GM12892 (cell line): Measurements from ENCODE around the gene RAET1G.
"Not testable (repeated sequence)": the region's sequence is repeated elsewhere in the genome, so short reads cannot be mapped to it uniquely, and the experiment has no call there.

ENCODE experiments used
- DNase-seq: peaks from one replicate; pipeline ENCODE4 v3.0.0; 2011; ENCODE audit not compliant: insufficient read length
- FAIRE-seq: peaks from 2 replicates; lab custom pipeline; 2011; peaks lifted over from hg19 to GRCh38; lab: Jason Lieb, UNC
- POLR2A ChIP-seq: IDR thresholded peaks from 2 replicates; pipeline ENCODE4 v1.6.1; 2011; ENCODE audit warnings: low read depth, low read length, control low read depth
- POLR2AphosphoS5 ChIP-seq: IDR thresholded peaks from 2 replicates; pipeline ENCODE4 v1.6.1; 2011; ENCODE audit warnings: low read depth, low read length, control low read depth
- TAF1 ChIP-seq: IDR thresholded peaks from 2 replicates; pipeline ENCODE4 v1.6.1; 2011; ENCODE audit warnings: low read depth, mild to moderate bottlenecking, control low read depth, low read length, borderline replicate concordance

RAET1G gene

DNA sequence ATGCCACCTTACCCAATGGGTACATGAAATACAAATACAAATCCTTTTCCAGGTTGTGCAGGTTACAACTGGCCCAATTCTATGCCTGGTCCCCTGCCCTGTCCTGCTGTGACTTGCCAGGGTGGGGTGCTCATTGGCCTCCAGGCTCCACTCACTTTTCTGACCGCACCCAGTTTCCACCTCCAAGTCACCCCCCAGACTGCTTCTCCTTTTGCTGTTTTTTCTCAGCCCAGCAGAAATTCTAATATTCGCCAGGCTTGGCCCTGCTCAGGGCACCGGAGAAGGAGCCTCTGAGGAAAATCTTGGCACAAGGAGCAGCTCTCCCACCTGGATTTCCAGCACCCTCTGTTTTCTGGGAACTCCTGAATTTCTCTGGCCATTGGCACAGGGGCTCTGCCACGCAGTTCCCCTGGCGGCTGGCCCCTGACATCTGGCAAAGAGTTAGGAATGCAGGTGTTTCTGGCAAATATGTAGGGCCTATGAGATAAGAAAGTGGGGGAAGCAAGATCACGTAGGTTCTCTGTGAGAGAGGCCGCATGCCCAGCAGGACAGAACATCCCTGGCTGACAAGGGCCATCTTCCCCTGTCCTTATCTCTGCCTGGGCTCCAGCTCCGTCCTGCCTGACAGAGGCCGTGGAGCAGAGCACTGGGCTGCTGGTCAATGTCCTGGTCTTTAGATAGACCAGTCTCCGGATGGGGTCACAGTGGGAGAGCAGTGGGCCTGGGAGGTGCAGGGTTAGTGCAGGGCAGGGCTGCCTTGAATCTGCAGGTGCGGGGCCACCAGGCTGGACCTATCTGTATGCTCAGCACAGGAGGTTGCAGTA, 22.1 kb downstream of the RAET1G start:
- no peak for DNase-seq
- TF ChIP-seq TAF1 (no peak), POLR2AphosphoS5 (no peak), POLR2A (no peak)
- FAIRE-seq: no peak

DNA sequence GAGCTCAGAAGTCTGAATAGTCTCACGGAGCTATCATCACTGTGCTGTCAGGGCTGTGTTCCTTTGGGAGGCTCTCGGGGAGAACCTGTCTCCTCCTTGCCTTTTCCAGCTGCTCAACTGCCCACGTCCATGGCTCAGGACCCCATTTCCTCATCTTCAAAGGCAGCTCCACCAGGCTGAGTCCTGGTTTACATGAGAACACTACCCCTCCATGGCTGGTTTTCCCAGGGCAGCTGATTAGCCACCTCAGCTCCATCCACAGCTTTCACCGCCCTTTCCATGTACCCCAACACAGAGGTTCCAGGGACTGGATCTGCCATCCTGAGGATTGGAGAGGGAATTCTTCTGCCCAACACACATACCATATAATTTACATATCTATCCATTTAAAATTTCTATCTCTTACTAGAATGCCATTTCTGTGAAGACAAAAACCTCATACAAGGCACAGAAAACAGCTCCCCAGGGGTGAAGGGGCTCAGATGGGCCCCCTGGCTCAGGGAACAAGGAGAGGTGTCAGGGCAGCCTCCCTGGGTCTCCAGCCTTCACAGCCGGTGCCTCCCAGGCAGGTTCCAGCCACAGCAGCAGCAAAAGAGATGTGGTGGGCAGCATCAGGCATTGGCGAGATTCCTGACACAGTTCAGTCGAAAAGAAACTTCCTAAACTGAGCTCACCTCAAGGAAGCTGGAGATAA, 22.8 kb downstream of the RAET1G start:
- no peak for DNase-seq
- no peak for FAIRE-seq
- TF ChIP-seq TAF1 (no peak), POLR2AphosphoS5 (no peak), POLR2A (no peak)

GRCh38 chr6:149899486-149899885, 23.4 kb downstream of the RAET1G start:
- TF ChIP-seq POLR2A: no peak
- TF ChIP-seq POLR2AphosphoS5: no peak
- TF ChIP-seq TAF1: no peak
- FAIRE-seq (no peak), DNase-seq (no peak)

DNA sequence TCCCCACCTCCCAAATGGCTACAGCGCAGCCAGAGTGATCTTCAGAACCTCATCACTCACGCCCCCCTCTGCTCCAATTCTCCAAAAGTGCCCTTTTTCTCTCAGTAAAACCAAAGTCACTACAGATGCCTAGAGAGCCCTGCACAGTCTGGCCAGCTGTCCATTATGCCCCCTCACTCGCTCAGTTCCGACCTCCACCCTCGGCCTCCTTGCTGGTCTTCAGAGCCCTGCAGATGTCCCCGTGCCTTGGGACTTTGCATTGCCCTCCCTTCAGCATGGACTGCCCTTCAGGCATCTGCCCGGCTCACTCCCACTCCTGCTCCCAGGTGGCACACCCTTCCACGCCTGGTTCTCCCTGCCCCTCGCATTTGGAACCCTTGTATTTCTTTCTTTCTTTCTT, 24.0 kb downstream of the RAET1G start:
- DNase-seq: no peak
- TF ChIP-seq POLR2A (no peak), POLR2AphosphoS5 (no peak), TAF1 (no peak)
- no peak for FAIRE-seq

DNA sequence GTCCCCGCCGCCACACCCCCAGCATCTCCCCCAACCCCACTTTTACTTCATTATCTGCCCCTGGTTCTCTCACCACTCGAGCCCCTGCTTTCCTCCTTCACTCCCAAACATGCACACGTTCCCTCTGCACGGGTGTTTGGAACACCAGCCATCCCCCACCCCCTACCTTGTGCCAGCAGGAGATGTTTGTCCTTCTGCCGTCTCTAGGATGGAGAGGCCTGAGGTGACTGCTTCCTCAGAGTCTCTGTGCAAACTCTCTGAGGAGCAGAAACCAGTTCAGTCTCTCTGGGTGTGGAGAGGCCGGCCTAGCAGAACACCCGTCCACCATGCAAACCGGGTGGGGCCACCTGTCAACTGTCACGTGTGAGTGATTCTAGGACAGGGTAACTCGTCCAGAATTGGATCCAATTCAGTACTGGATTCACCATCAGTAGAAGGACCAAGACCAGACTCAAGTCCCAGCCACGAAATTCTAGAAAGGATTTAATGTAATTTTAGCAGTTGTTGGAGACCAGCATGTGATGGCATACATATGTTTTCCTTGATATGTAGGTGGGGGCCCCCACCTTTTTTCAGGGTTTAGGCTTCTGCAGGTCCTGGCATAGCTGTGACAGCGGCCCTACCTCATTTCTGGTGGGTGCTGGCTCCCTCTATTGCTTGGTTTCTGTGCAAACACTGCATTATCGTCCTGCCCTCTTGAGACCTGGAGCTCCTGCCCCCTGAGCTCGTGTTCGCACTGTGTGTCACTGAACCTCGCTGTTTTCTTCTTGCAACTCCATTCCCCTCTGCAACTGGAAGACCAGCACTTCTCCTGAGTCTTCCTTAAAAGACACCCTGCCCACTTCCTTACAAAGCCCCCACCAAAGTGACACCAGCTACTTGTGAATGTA, 24.8 kb downstream of the RAET1G start, which contains the start of gene RAET1E:
TSS of gene RAET1E (minus strand) at position 259 of the 890 bp plus-strand sequence. CDS start 7,212 bp downstream, outside the sequence.
- DNase-seq: no peak
- TF ChIP-seq POLR2A (no peak), TAF1 (no peak)
- FAIRE-seq: no peak

DNA sequence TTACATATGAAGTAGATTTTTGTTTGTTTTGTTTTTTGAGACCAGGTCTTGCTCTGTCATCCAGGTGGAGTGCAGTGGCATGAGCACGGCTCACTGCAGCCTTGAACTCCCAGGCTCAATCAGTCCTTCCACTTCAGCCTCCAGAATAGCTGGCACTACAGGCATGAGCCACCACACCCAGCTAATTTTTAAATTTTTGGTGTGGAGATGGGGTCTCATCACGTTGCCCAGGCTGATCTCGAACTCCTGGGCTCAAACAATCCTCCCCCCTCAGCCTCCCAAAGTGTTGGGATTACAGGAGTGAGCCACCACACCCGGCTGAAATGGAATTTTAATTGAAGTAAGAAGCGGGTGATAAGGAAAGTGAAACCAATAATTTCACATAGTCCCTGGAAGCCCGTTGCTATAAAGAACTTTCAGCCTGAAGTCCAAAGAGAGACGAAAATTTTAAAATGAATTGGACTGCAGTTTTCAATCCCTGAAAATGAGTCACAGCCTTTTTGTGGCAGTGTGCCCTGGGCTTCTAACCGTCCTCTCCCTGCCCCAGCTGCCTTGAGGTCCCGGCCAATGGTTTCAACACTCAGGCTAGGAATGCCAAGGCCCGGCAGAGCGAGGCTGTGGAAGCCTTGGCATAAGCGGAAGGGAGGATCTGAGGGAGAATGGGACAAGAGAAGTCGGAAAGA, 25.8 kb downstream of the RAET1G start:
- no peak for DNase-seq
- FAIRE-seq: no peak
- TF ChIP-seq POLR2A: no peak
- TF ChIP-seq POLR2AphosphoS5: no peak
- TF ChIP-seq TAF1: no peak

DNA sequence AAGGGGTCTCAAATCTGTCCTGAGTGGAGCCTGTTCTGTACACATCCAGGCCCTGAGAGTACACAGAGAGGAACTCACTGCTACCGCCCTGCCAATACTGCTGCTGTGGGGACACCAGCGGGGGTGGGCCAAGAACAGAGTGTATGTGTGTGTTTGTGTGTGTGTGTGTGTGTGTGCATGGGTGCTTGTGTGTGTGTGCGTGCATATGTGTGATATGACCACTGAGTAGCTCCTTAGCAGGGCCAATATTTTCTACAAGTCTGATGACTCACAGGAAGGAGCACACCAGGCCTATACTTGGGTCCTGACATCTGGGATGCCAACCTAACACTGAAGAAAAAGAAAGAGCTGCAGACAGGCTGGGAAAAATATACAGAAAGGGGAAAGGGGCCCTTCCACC, 26.4 kb downstream of the RAET1G start:
- FAIRE-seq: no peak
- DNase-seq: no peak
- no peak for TF ChIP-seq TAF1
- TF ChIP-seq POLR2A: no peak

DNA sequence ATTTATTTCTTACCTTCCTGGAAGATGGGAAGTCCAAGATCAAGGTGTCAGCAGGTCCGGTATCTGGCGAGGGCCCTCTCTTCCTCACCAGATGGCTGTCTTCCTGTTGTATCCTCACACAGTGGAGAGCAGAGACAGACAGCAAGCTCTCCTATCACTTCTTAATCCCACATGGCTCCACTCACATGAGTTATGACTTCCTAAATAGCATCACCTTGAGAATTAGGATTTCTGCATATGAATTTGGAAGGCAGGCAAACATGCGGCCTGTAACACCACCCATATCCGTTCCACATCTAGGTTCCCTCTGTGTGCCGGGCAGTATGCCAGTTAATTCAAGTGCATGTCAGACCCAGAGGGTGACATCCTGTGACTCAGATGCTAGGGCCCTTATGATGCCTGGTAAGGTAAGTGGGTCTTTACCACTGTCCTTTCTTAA, 27.1 kb downstream of the RAET1G start:
- TF ChIP-seq POLR2AphosphoS5 (no peak), TAF1 (no peak), POLR2A (no peak)
- no peak for FAIRE-seq
- no peak for DNase-seq

GRCh38 chr6:149895048-149895590, 27.8 kb downstream of the RAET1G start:
- DNase-seq (no peak), FAIRE-seq (no peak)
- no peak for TF ChIP-seq POLR2A
- no peak for TF ChIP-seq POLR2AphosphoS5
- TF ChIP-seq TAF1: no peak

- FAIRE-seq, DNase-seq: not testable (repeated sequence)
These were observed 31.1 kb downstream of the RAET1G start for GRCh38 chr6:149891864-149892263.

DNA sequence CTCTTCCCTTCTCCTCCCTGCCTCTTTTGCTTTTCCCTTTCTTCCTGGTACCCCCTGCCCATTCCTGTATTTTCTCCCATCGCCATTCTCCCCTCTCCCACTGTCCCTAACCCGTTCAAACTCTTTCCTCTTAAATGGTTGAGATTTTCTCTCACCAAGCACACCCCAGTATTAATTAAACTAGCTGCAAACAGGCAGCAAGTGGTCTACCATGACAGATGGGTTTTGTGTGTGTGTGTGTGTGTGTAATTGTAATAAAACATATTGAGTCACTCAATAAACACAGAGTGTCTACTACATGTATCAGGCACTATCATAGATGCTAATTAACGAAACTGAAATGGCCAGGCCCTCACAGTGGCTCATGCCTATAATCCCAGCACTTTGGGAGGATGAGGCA, 31.7 kb downstream of the RAET1G start:
- FAIRE-seq: no peak

DNA sequence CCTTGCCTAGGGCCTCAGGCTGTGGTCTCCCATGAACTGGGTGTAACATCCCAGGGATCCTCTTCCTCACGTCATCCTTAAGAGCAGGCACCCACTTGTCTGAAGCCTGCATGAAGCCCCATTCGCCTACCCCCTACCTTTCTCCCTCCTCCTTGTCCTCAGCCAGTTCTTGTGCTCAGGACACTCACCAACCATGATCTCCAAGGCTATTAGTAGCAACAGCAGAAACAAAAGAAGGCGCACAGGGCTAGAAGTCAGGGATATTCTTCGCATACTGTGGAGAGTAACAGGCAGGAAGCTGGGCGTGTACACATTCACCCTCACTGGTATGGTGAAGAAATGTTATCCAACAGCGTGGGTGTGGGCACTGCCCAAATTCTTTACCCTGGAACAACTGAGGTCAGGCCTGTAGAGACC, 32.3 kb downstream of the RAET1G start:
- TF ChIP-seq TAF1: no peak
- TF ChIP-seq POLR2A: no peak
- TF ChIP-seq POLR2AphosphoS5: no peak
- DNase-seq (no peak), FAIRE-seq (no peak)

More for the DNA sequence above, 31.7 kb downstream of the RAET1G start:
- TF ChIP-seq POLR2AphosphoS5: no peak
- DNase-seq: no peak
